ENCODE results near the gene IREB2.

- no peak for TF ChIP-seq POLR2A (IDR thresholded peaks at IDR 0.05)
- no peak for TF ChIP-seq CTCF (IDR thresholded peaks at IDR 0.05)
Measured at GRCh38 chr15:78437107-78437761, 782 bp upstream of the IREB2 start.

Data from adrenal gland (tissue), 5 donors.